HepG2 (cell line): ENCODE data around the gene ARHGEF16. TPM values are rescaled to one million over a fixed set of nuclear protein-coding genes. Genes with fewer than 3 reads are reported as not detected.

Source experiments
- ATAC-seq: fragments of 200-7000 bp; cut with Tn5 transposase; 3 replicates; pipeline ENCODE4 v1.9.1; 2020; ENCODE audit warnings: mild to moderate bottlenecking, moderate library complexity
- BruUV-seq: library from RNA; stranded (reverse); fragments of 400-500 nt; replicated peaks from 2 replicates; lab custom pipeline; 2021; lab: Mats Ljungman, UMichigan
- CTCF ChIA-PET: fragments of 300-600 bp; formaldehyde crosslinking; extraction: SDS; loops from one replicate; lab custom pipeline; 2021; ENCODE audit warnings: low total read pairs, inconsistent platforms, low intra/inter-chr PET ratio; lab: Yijun Ruan, JAX
- POLR2A ChIA-PET: fragments of 350-600 bp; sonication (Branson Sonifier 250); formaldehyde crosslinking; loops from one replicate; lab custom pipeline; 2020; ENCODE audit warnings: antibody characterized with exemption, inconsistent platforms; lab: Yijun Ruan, JAX
- DNase-seq: peaks from one replicate; pipeline ENCODE4 v3.0.0-alpha.2; 2015; ENCODE audit warnings: low spot score
- FAIRE-seq: peaks from 3 replicates; lab custom pipeline; 2011; peaks lifted over from hg19 to GRCh38; lab: Jason Lieb, UNC
- H2AFZ ChIP-seq: one replicate; pipeline ENCODE4 v1.6.1; 2011; ENCODE audit warnings: low read length, inconsistent platforms
- H3K27ac ChIP-seq: fragments of 300-600 bp; 3 replicates; pipeline ENCODE4 v1.8.0; 2011; ENCODE audit warnings: mixed run types, mild to moderate bottlenecking, mixed read lengths, low read length, inconsistent platforms; ENCODE audit not compliant: insufficient read depth; ENCODE audit errors: extremely low read length
- H3K27me3 ChIP-seq, 2 experiments: fragments of 200-600 bp in 1 of 2; 2 replicates in 1 of 2; 3 replicates in 1 of 2; pipeline versions ENCODE4 v1.6.0 to v1.8.0; 2011; ENCODE audit warnings: low read length in 2 of 2, mild to moderate bottlenecking in 2 of 2, moderate library complexity in 2 of 2, inconsistent platforms in 1 of 2; ENCODE audit not compliant: insufficient read depth in 2 of 2, control insufficient read depth in 1 of 2
- H3K36me3 ChIP-seq, 2 experiments: fragments of 200-600 bp in 1 of 2; replicated peaks in 1 of 2; 2 replicates in 1 of 2; 3 replicates in 1 of 2; pipeline versions ENCODE4 v1.5.1 to v1.8.0; 2011; ENCODE audit warnings: low read length in 2 of 2, inconsistent platforms in 1 of 2; ENCODE audit not compliant: insufficient read depth in 2 of 2, control insufficient read depth in 1 of 2
- H3K4me1 ChIP-seq: 2 replicates; pipeline ENCODE4 v1.5.1; 2012; ENCODE audit warnings: low read length, inconsistent platforms; ENCODE audit not compliant: insufficient read depth
- H3K4me2 ChIP-seq: 2 replicates; pipeline ENCODE4 v1.6.0; 2011; ENCODE audit warnings: low read depth, low read length, inconsistent platforms
- H3K4me3 ChIP-seq, 3 experiments: fragments of 200-600 bp in 1 of 3; sonication (generic), shearing (Covaris generic) in 1 of 3; replicated peaks in 1 of 3; 2 replicates each; pipeline ENCODE4 v1.5.1; 2011 to 2016; ENCODE audit warnings: low read length in 3 of 3, inconsistent platforms in 2 of 3, low read depth in 2 of 3, mild to moderate bottlenecking in 2 of 3, control low read depth in 1 of 3, mixed read lengths in 1 of 3; ENCODE audit not compliant: insufficient read depth in 1 of 3
- H3K79me2 ChIP-seq: one replicate; pipeline ENCODE4 v1.6.1; 2011; ENCODE audit warnings: low read length, inconsistent platforms; ENCODE audit not compliant: insufficient read depth
- H3K9ac ChIP-seq: 2 replicates; pipeline ENCODE4 v1.6.0; 2011; ENCODE audit warnings: mild to moderate bottlenecking, low read depth, low read length, inconsistent platforms; ENCODE audit not compliant: insufficient read depth
- H3K9me3 ChIP-seq: 2 replicates; pipeline ENCODE4 v1.5.1; 2012; ENCODE audit warnings: mild to moderate bottlenecking, low read length
- H4K20me1 ChIP-seq: 2 replicates; pipeline ENCODE4 v1.6.0; 2011; ENCODE audit warnings: inconsistent platforms, mild to moderate bottlenecking, low read length, moderate library complexity; ENCODE audit not compliant: insufficient read depth
- AGO2 ChIP-seq: fragments of 200-400 bp; formaldehyde crosslinking; optimal IDR thresholded peaks from 2 replicates; pipeline ENCODE3; 2017; ENCODE audit warnings: mild to moderate bottlenecking, low read depth, low read length, moderate library complexity
- KDM5A ChIP-seq: fragments of 200-600 bp; sonication (generic); IDR thresholded peaks from 2 replicates; pipeline ENCODE4 v1.7.0; 2018; ENCODE audit warnings: antibody characterized with exemption, mild to moderate bottlenecking, low read length, borderline replicate concordance
- MAFF ChIP-seq: IDR thresholded peaks from 2 replicates; pipeline ENCODE4 v1.6.1; 2011; ENCODE audit warnings: low read depth, low read length, improper control_type of control experiment
- RAD21 ChIP-seq: fragments of 450-650 bp; formaldehyde crosslinking; IDR thresholded peaks from 2 replicates; pipeline ENCODE4 v1.5.0; 2020; ENCODE audit warnings: mild to moderate bottlenecking
- STAG1 ChIP-seq: sonication (generic); formaldehyde crosslinking; IDR thresholded peaks from 2 replicates; pipeline ENCODE4 v1.4.0; 2020; ENCODE audit warnings: missing genetic modification reagents
- TSC22D2 ChIP-seq: sonication (generic); formaldehyde crosslinking; IDR thresholded peaks from 2 replicates; pipeline ENCODE4 v1.5.1; 2020; ENCODE audit warnings: missing genetic modification reagents, mild to moderate bottlenecking, borderline replicate concordance
- ZNF264 ChIP-seq: sonication (generic); formaldehyde crosslinking; IDR thresholded peaks from 2 replicates; pipeline ENCODE4 v1.4.0; 2020; ENCODE audit warnings: missing genetic modification reagents
- ZNF34 ChIP-seq: sonication (generic); formaldehyde crosslinking; IDR thresholded peaks from 2 replicates; pipeline ENCODE4 v1.4.0; 2020; ENCODE audit warnings: mild to moderate bottlenecking, missing genetic modification reagents, borderline replicate concordance
- ZNF790 ChIP-seq: sonication (generic); formaldehyde crosslinking; IDR thresholded peaks from 2 replicates; pipeline ENCODE4 v1.8.0; 2022; ENCODE audit warnings: missing genetic modification reagents, mild to moderate bottlenecking, borderline replicate concordance
- WGBS: methylation state at CpG from one replicate; pipeline ENCODE4 v1.1.6; 2017; ENCODE audit warnings: low lambda C conversion rate; 5-methylcytosine and 5-hydroxymethylcytosine counted together
- in situ Hi-C: cut with HindIII; loops from 2 replicates; pipeline ENCODE4 v1.10.0; 2017; ENCODE audit warnings: low pct_unique_long_range_greater_than_20kb; ENCODE audit not compliant: extremely low pct_ligation_motif_present
- intact Hi-C: fragments of 100-400 bp; cut with micrococcal nuclease; formaldehyde crosslinking; loops from one replicate; pipeline ENCODE4 v1.10.0; 2022; ENCODE audit not compliant: unreplicated experiment
- polyA plus RNA-seq, 8 experiments: library from polyadenylated mRNA; depleted of rRNA in 3 of 8; stranded (reverse) in 7 of 8; unstranded in 1 of 8; fragments of >200 nt; fragmentation: Illumina TruSeq in 4 of 8; extraction: Trizol in 4 of 8; gene quantifications; 2 replicates each; pipeline versions ENCODE4 v1.2.1 to v1.2.3, GENCODE V29; 2011 to 2016; ENCODE audit warnings: low read depth in 4 of 8, missing spikeins in 1 of 8, mixed read lengths in 1 of 8; ENCODE audit not compliant: insufficient read depth in 1 of 8
- total RNA-seq, 5 experiments: library from RNA; depleted of rRNA; stranded (reverse); fragments of >200 nt; fragmentation: Illumina TruSeq; extraction: Trizol; gene quantifications; 2 replicates each; pipeline ENCODE4 v1.2.3, GENCODE V29; 2016; ENCODE audit warnings: low read depth in 1 of 5

Gene ARHGEF16
- total and polyA plus RNA-seq, 2 of the 13 experiments (the other 11 are each of a cell fraction or from before 2014, with no cell fraction given), result 20.3 to 39.9 TPM

GRCh38 chr1:3491291-3492246, 37.1 kb downstream of the ARHGEF16 start (continued):
- TF ChIP-seq ZNF790 (CRISPR knock-in tag), result no peak
- TF ChIP-seq KDM5A, result no peak
- TF ChIP-seq RAD21 (CRISPR knock-in tag), result peak; percentile 72
- no peak for TF ChIP-seq ZNF264 (CRISPR knock-in tag)
- 0 out of 2 replicates have a peak, but pooled peaks have one; percentile 38 for TF ChIP-seq ZNF34 (CRISPR knock-in tag)
- peak; percentile 48 for TF ChIP-seq AGO2
- TF ChIP-seq STAG1 (CRISPR knock-in tag), result peak; percentile 82
- TF ChIP-seq, all 625 proteins: peak for 9

DNA sequence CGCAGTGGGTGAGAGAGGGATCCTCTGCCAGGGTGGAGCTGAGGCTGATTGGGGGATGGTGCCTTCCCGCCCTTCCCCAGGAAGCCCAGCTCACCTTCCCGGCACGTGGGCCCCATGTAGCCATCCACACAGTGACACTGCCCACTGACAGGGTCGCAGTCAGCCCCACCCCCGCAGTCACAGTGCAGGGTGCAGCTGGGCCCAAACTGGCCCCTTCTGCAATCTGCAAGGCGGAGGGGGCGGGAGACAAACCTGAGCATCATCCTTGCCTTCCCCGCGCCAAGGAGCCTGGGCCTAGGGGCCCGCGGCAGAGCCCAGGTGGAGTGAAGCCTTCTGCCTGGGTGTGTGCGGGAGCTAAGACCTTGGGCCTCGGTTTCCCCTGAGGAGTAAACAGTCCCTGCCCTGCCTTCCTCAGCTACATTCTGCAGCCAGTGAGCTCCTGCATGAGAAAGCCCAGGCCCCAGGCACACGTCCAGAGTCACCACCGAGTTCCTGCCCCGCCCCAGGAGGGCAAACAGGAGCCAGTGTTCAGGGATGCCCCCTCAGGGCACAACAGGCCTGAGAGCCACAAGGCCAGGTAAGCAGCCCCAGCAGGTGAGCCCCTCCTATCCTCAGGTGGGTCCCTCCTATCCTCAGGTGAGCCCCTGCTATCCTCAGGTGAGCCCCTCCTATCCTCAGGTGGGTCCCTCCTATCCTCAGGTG, 38.2 kb downstream of the ARHGEF16 start:
- TF ChIP-seq MAFF, result no peak
- no peak for TF ChIP-seq TSC22D2 (CRISPR knock-in tag)
- TF ChIP-seq, all 625 proteins: peak for 0
- no peak for DNase-seq
- H3K36me3 ChIP-seq, result no peaks in the 10 kb centered on the region
- H3K4me3 ChIP-seq, result no peak overlapping the region
- POLR2A ChIA-PET, result no interaction called here
- no peaks in the 10 kb centered on the region for H3K4me1 ChIP-seq
- intact Hi-C loops, result loop anchor here (5.0 kb wide), 1 partner anchor 125 kb away; no protein-coding TSS in a partner anchor
- ATAC-seq, result no peak
- CTCF ChIA-PET, result no interaction called here
- BruUV-seq, result no TSS peak
- peaks cover 11% of the 10 kb centered on the region; the same call in 1 of the 2 replicates for H3K9me3 ChIP-seq
- H2AFZ ChIP-seq, result no peak overlapping the region
- WGBS, result 51% methylated on average over 5 of the region's 17 CpGs
- H3K4me2 ChIP-seq, result no peak overlapping the region
- H3K27me3 ChIP-seq, result peaks cover 12 to 38% of the 10 kb centered on the region in 2 experiments; a peak in 4 of 5 replicates
- no peak overlapping the region for H3K9ac ChIP-seq
- in situ Hi-C loops, result no loop called here
- H4K20me1 ChIP-seq, result no peaks in the 10 kb centered on the region
- no peak overlapping the region for H3K27ac ChIP-seq
- H3K79me2 ChIP-seq, result no peaks in the 10 kb centered on the region
- FAIRE-seq, result no peak
